GM12874 (cell line): ENCODE data around the gene GRIP1.

ENCODE experiments used
- CTCF ChIP-seq: IDR thresholded peaks from 2 replicates; pipeline ENCODE4 v1.5.1; 2011; ENCODE audit warnings: low read depth, mild to moderate bottlenecking, control low read depth, low read length, moderate library complexity; ENCODE audit not compliant: insufficient read depth

The GRIP1 gene

GRCh38 chr12:66669541-66669940 lies 9.3 kb downstream of the GRIP1 start:
- no peak for TF ChIP-seq CTCF

- no peak for TF ChIP-seq CTCF
Measured at GRCh38 chr12:66668311-66668710, 10.6 kb downstream of the GRIP1 start.

GRCh38 chr12:66667906-66668305 lies 11.0 kb downstream of the GRIP1 start:
- no peak for TF ChIP-seq CTCF

- TF ChIP-seq CTCF = no peak
Measured at GRCh38 chr12:66666481-66666880, 12.4 kb downstream of the GRIP1 start.

GRCh38 chr12:66665435-66665985 lies 13.4 kb downstream of the GRIP1 start:
- TF ChIP-seq CTCF = no peak

GRCh38 chr12:66664076-66664475 lies 14.8 kb downstream of the GRIP1 start:
- no peak for TF ChIP-seq CTCF

- TF ChIP-seq CTCF = no peak
Measured at GRCh38 chr12:66663611-66664010, 15.3 kb downstream of the GRIP1 start.
